Activated CD4-positive, alpha-beta T cell treated with anti-CD3 and anti-CD28 coated beads for 36 hours (primary cell): ENCODE results near the gene LYRM1. TPM values are rescaled to one million over a fixed set of nuclear protein-coding genes. Genes with fewer than 3 reads are reported as not detected.

Source experiments
- ATAC-seq: fragments of 200-7000 bp; cut with Tn5 transposase; one replicate; pipeline ENCODE4 v1.10.0; 2021; ENCODE audit warnings: mild to moderate bottlenecking, moderate library complexity
- CTCF ChIA-PET: fragments of 350-600 bp; sonication (Branson Sonifier 250); formaldehyde crosslinking; loops from one replicate; lab custom pipeline; 2021; ENCODE audit warnings: antibody characterized with exemption; lab: Charles Lee
- POLR2A ChIA-PET: fragments of 350-600 bp; sonication (Branson Sonifier 250); formaldehyde crosslinking; loops from one replicate; lab custom pipeline; 2021; ENCODE audit warnings: antibody characterized with exemption, inconsistent platforms; lab: Charles Lee
- DNase-seq: peaks from one replicate; pipeline ENCODE4 v3.0.0-alpha.2; 2020
- H3K27ac Mint-ChIP-seq: one replicate; pipeline ENCODE4 v1.8.0; 2021; ENCODE audit warnings: mixed read lengths
- H3K27me3 Mint-ChIP-seq: one replicate; pipeline ENCODE4 v1.8.0; 2021; ENCODE audit warnings: mixed read lengths
- H3K36me3 Mint-ChIP-seq: one replicate; pipeline ENCODE4 v1.8.0; 2021; ENCODE audit warnings: low read depth, mixed read lengths
- H3K4me1 Mint-ChIP-seq: one replicate; pipeline ENCODE4 v1.8.0; 2021; ENCODE audit warnings: mixed read lengths
- H3K4me3 Mint-ChIP-seq: one replicate; pipeline ENCODE4 v1.8.0; 2021; ENCODE audit warnings: mild to moderate bottlenecking, moderate library complexity, mixed read lengths
- H3K9me3 Mint-ChIP-seq: one replicate; pipeline ENCODE4 v1.8.0; 2021; ENCODE audit warnings: low read depth, mixed read lengths
- intact Hi-C, 2 experiments: fragments of 100-400 bp; cut with DNase I in 1 of 2; cut with micrococcal nuclease in 1 of 2; formaldehyde crosslinking; loops; one replicate each; pipeline versions ENCODE4 v1.14.2 to v1.15.1; 2022 to 2024; cut with DNase I, micrococcal nuclease
- total RNA-seq, 2 experiments: library from RNA; stranded (reverse); gene quantifications; one replicate each; pipeline ENCODE4 v1.2.3, GENCODE V29; 2021

The LYRM1 gene
- total RNA-seq, 2 experiments from 2014 or later, result 24.7 to 29.5 TPM

- intact Hi-C loops, result no loop called here
- DNase-seq (no peak), ATAC-seq (no peak)
- CTCF ChIA-PET, result interaction anchor here (0.7 to 1.4 kb wide), 3 partner anchors 65 to 1762 kb away, joined by 3 to 5 read pairs (median 4); no protein-coding TSS in a partner anchor
- Mint-ChIP-seq H3K4me1 (peaks cover 38% of the 10 kb centered on the region), H3K36me3 (peaks cover 5% of the 10 kb centered on the region), H3K9me3 (no peaks in the 10 kb centered on the region), H3K27me3 (no peaks in the 10 kb centered on the region), H3K4me3 (no peak overlapping the region), H3K27ac (peak overlapping the region; percentile 75)
- POLR2A ChIA-PET, result interaction anchor here (0.7 kb wide), 1 partner anchor 18 kb away, joined by 3 read pairs; no protein-coding TSS in a partner anchor
These were observed 27.2 kb upstream of the LYRM1 start for GRCh38 chr16:20873331-20873730.

- peak overlapping the region; percentile 75 for H3K27ac Mint-ChIP-seq
- peaks cover 45% of the 10 kb centered on the region for H3K4me1 Mint-ChIP-seq
- DNase-seq (peak; percentile 17), ATAC-seq (peak; percentile 14)
- ChIA-PET POLR2A (interaction anchor here (0.7 to 1.5 kb wide), 5 partner anchors 27 to 133 kb away, joined by 3 to 6 read pairs (median 5); partner anchors contain the start of genes LYRM1 and THUMPD1), CTCF (interaction anchor here (0.6 to 2.3 kb wide), 13 partner anchors 9 to 1790 kb away, joined by 3 to 11 read pairs (median 4); partner anchors contain the start of genes DCUN1D3, LYRM1 and THUMPD1)
- no peaks in the 10 kb centered on the region for H3K9me3 Mint-ChIP-seq
- intact Hi-C loops, result loop anchor here (1.0 to 2.0 kb wide), 6 partner anchors 26 to 67 kb away; partner anchors contain the start of genes DCUN1D3 (in 2 of the 2), LYRM1 (in 2 of the 2), ERI2 (in 1 of the 2) and REXO5 (in 1 of the 2)
- H3K27me3 Mint-ChIP-seq, result no peaks in the 10 kb centered on the region
- H3K36me3 Mint-ChIP-seq, result peaks cover 5% of the 10 kb centered on the region
- H3K4me3 Mint-ChIP-seq, result peak overlapping the region; percentile 54
These were observed 26.4 kb upstream of the LYRM1 start for GRCh38 chr16:20874088-20874581.

GRCh38 chr16:20875355-20875650 lies 25.3 kb upstream of the LYRM1 start:
- Mint-ChIP-seq H3K4me3 (no peak overlapping the region), H3K9me3 (no peaks in the 10 kb centered on the region), H3K36me3 (peaks cover 5% of the 10 kb centered on the region), H3K27me3 (no peaks in the 10 kb centered on the region), H3K4me1 (peaks cover 53% of the 10 kb centered on the region), H3K27ac (peak overlapping the region; percentile 21)
- CTCF ChIA-PET, result interaction anchor here (0.6 to 2.3 kb wide), 5 partner anchors 8 to 27 kb away, joined by 3 to 11 read pairs (median 3); partner anchors contain the start of genes DCUN1D3 and LYRM1
- DNase-seq (no peak), ATAC-seq (no peak)
- intact Hi-C loops, result loop anchor here (2.0 kb wide), 3 partner anchors 35 to 69 kb away; partner anchors contain the start of genes ERI2 (in 1 of the 2) and REXO5 (in 1 of the 2)
- POLR2A ChIA-PET, result interaction anchor here (0.6 to 1.5 kb wide), 4 partner anchors 26 to 65 kb away, joined by 3 to 11 read pairs (median 4); partner anchors contain the start of gene LYRM1

- ChIA-PET CTCF (no interaction called here), POLR2A (no interaction called here)
- Mint-ChIP-seq H3K36me3 (peaks cover 5% of the 10 kb centered on the region), H3K27me3 (no peaks in the 10 kb centered on the region), H3K27ac (no peak overlapping the region), H3K4me3 (no peak overlapping the region), H3K4me1 (peaks cover 45% of the 10 kb centered on the region), H3K9me3 (no peaks in the 10 kb centered on the region)
- intact Hi-C loops, result loop anchor here in 1 of 2 experiments (1.0 kb wide), 1 partner anchor 22 kb away; the partner anchor contains the start of genes DCUN1D3 and LYRM1
- no peak for ATAC-seq
- no peak for DNase-seq
These were observed 21.9 kb upstream of the LYRM1 start for GRCh38 chr16:20878682-20879147.

GRCh38 chr16:20879175-20880040 lies 21.2 kb upstream of the LYRM1 start:
- intact Hi-C loops, result loop anchor here in 1 of 2 experiments (1.0 kb wide), 1 partner anchor 21 kb away; the partner anchor contains the start of genes DCUN1D3 and LYRM1
- CTCF ChIA-PET, result no interaction called here
- POLR2A ChIA-PET, result no interaction called here

GRCh38 chr16:20880867-20881502 lies 19.6 kb upstream of the LYRM1 start:
- H3K4me3 Mint-ChIP-seq, result no peak overlapping the region
- no peak overlapping the region for H3K27ac Mint-ChIP-seq
- H3K27me3 Mint-ChIP-seq, result no peaks in the 10 kb centered on the region
- no peak for DNase-seq
- no peak for ATAC-seq
- CTCF ChIA-PET, result no interaction called here
- peaks cover 41% of the 10 kb centered on the region for H3K4me1 Mint-ChIP-seq
- H3K36me3 Mint-ChIP-seq, result peaks cover 12% of the 10 kb centered on the region
- POLR2A ChIA-PET, result no interaction called here
- H3K9me3 Mint-ChIP-seq, result no peaks in the 10 kb centered on the region
- intact Hi-C loops, result no loop called here

More at GRCh38 chr16:20879175-20880040, 21.2 kb upstream of the LYRM1 start:
- H3K4me1 Mint-ChIP-seq, result peaks cover 44% of the 10 kb centered on the region
- no peak overlapping the region for H3K4me3 Mint-ChIP-seq
- no peaks in the 10 kb centered on the region for H3K9me3 Mint-ChIP-seq
- H3K36me3 Mint-ChIP-seq, result peaks cover 11% of the 10 kb centered on the region
- DNase-seq (no peak), ATAC-seq (peak; percentile 42)
- peak overlapping the region; percentile 5 for H3K27ac Mint-ChIP-seq
- H3K27me3 Mint-ChIP-seq, result no peaks in the 10 kb centered on the region

- ATAC-seq, result no peak
- POLR2A ChIA-PET, result no interaction called here
- intact Hi-C loops, result no loop called here
- peaks cover 15% of the 10 kb centered on the region for H3K36me3 Mint-ChIP-seq
- no peak for DNase-seq
- H3K4me1 Mint-ChIP-seq, result peaks cover 41% of the 10 kb centered on the region
- no peak overlapping the region for H3K27ac Mint-ChIP-seq
- no peaks in the 10 kb centered on the region for H3K27me3 Mint-ChIP-seq
- CTCF ChIA-PET, result no interaction called here
- no peak overlapping the region for H3K4me3 Mint-ChIP-seq
- no peaks in the 10 kb centered on the region for H3K9me3 Mint-ChIP-seq
These were observed 19.1 kb upstream of the LYRM1 start for GRCh38 chr16:20881503-20881878.

GRCh38 chr16:20883554-20884239 lies 16.9 kb upstream of the LYRM1 start:
- intact Hi-C loops, result loop anchor here in 1 of 2 experiments (1.0 kb wide), 1 partner anchor 17 kb away; the partner anchor contains the start of genes DCUN1D3 and LYRM1
- DNase-seq (no peak), ATAC-seq (peak; percentile 11)
- Mint-ChIP-seq H3K27ac (peak overlapping the region; percentile 56), H3K4me3 (no peak overlapping the region), H3K36me3 (peaks cover 10% of the 10 kb centered on the region), H3K27me3 (no peaks in the 10 kb centered on the region), H3K4me1 (peaks cover 43% of the 10 kb centered on the region), H3K9me3 (no peaks in the 10 kb centered on the region)
- CTCF ChIA-PET, result interaction anchor here (0.6 to 2.0 kb wide), 5 partner anchors 9 to 1335 kb away, joined by 3 to 11 read pairs (median 5); partner anchors contain the start of genes DCUN1D3 and LYRM1
- POLR2A ChIA-PET, result no interaction called here

GRCh38 chr16:20884240-20884556 lies 16.4 kb upstream of the LYRM1 start:
- DNase-seq (peak; percentile 48), ATAC-seq (peak; percentile 89)
- intact Hi-C loops, result loop anchor here in 1 of 2 experiments (1.0 kb wide), 1 partner anchor 16 kb away; the partner anchor contains the start of genes DCUN1D3 and LYRM1
- peak overlapping the region; percentile 56 for H3K27ac Mint-ChIP-seq
- no peak overlapping the region for H3K4me3 Mint-ChIP-seq
- ChIA-PET CTCF (interaction anchor here (1.4 to 2.0 kb wide), 4 partner anchors 9 to 34 kb away, joined by 4 to 11 read pairs (median 6); partner anchors contain the start of genes DCUN1D3 and LYRM1), POLR2A (no interaction called here)
- H3K4me1 Mint-ChIP-seq, result peaks cover 38% of the 10 kb centered on the region
- H3K36me3 Mint-ChIP-seq, result peaks cover 10% of the 10 kb centered on the region
- no peaks in the 10 kb centered on the region for H3K9me3 Mint-ChIP-seq
- H3K27me3 Mint-ChIP-seq, result no peaks in the 10 kb centered on the region

- Mint-ChIP-seq H3K36me3 (peaks cover 11% of the 10 kb centered on the region), H3K9me3 (no peaks in the 10 kb centered on the region), H3K4me3 (no peak overlapping the region), H3K27me3 (no peaks in the 10 kb centered on the region), H3K4me1 (peaks cover 29% of the 10 kb centered on the region), H3K27ac (no peak overlapping the region)
- ATAC-seq (no peak), DNase-seq (no peak)
- POLR2A ChIA-PET, result no interaction called here
- intact Hi-C loops, result no loop called here
- CTCF ChIA-PET, result interaction anchor here (1.0 kb wide), 1 partner anchor 70 kb away, joined by 3 read pairs; no protein-coding TSS in a partner anchor
These were observed 14.3 kb upstream of the LYRM1 start for GRCh38 chr16:20886320-20886719.
